Sigmoid colon (tissue), 7 donors: Measurements from ENCODE around the gene PLPPR1. TPM values are rescaled to one million over a fixed set of nuclear protein-coding genes. Genes with fewer than 3 reads are reported as not detected.

Experiments
- DNase-seq: peaks from one replicate; pipeline ENCODE4 v3.0.0-alpha.2; 2019
- H3K27ac ChIP-seq, 4 donors: fragments of 200-600 bp; sonication (generic); one replicate each; pipeline ENCODE4 v1.5.1; 2016 to 2019; ENCODE audit warnings: mild to moderate bottlenecking in 1 of 4
- H3K27me3 ChIP-seq, 3 donors: fragments of 200-600 bp; sonication (generic); one replicate each; pipeline ENCODE4 v1.5.1; 2019; ENCODE audit warnings: mild to moderate bottlenecking in 1 of 3
- H3K36me3 ChIP-seq, 4 donors: fragments of 200-600 bp; sonication (generic); one replicate each; pipeline ENCODE4 v1.5.1; 2016 to 2019
- H3K4me1 ChIP-seq, 4 donors: fragments of 200-600 bp; sonication (generic); one replicate each; pipeline ENCODE4 v1.5.1; 2017 to 2019
- H3K4me3 ChIP-seq, 4 donors: fragments of 200-600 bp; sonication (generic); one replicate each; pipeline ENCODE4 v1.5.1; 2017 to 2019; ENCODE audit warnings: mild to moderate bottlenecking in 2 of 4, moderate library complexity in 1 of 4
- H3K9me3 ChIP-seq, 4 donors: fragments of 200-600 bp in 3 of 4; sonication (generic) in 3 of 4; one replicate each; pipeline versions ENCODE4 v1.5.1 to v1.6.1; 2013 to 2019
- EP300 ChIP-seq, 4 donors: sonication (generic); formaldehyde crosslinking; IDR thresholded peaks; one replicate each; pipeline ENCODE4 v1.6.1; 2017; ENCODE audit warnings: antibody characterized with exemption in 4 of 4
- POLR2A ChIP-seq, 2 donors: fragments of 450-650 bp; IDR thresholded peaks; one replicate each; pipeline ENCODE4 v1.6.1; 2016; ENCODE audit warnings: antibody characterized with exemption in 2 of 2, mild to moderate bottlenecking in 2 of 2, moderate library complexity in 2 of 2
- POLR2AphosphoS5 ChIP-seq, 4 donors: sonication (generic); formaldehyde crosslinking; IDR thresholded peaks; one replicate each; pipeline ENCODE4 v1.6.1; 2017; ENCODE audit warnings: antibody characterized with exemption in 4 of 4
- WGBS, 2 donors: extraction: QIAGEN DNeasy Blood & Tissue Kit; methylation state at CpG; one replicate each; pipeline ENCODE4 v1.1.7; 2013; 5-methylcytosine and 5-hydroxymethylcytosine counted together
- intact Hi-C: fragments of 100-400 bp; cut with DNase I; formaldehyde crosslinking; loops from one replicate; pipeline ENCODE4 v1.15.1; 2023
- polyA plus RNA-seq, 3 donors: library from polyadenylated mRNA; stranded (reverse); fragments of 200-250 nt; gene quantifications; one replicate each; pipeline ENCODE4 v1.2.3, GENCODE V29; 2013
- total RNA-seq, 4 donors: library from RNA; depleted of rRNA; stranded (reverse); fragments of >200 nt; gene quantifications; one replicate each; pipeline ENCODE4 v1.1.0, GENCODE V29; 2016
- TF ChIP-seq, protein P1 (sequence below), 4 experiments: fragments of 450-650 bp in 3 of 4; fragments of 200-600 bp in 1 of 4; IDR thresholded peaks; one replicate each; pipeline ENCODE4 v1.5.1; 2016 to 2019; ENCODE audit warnings: antibody characterized with exemption in 4 of 4, mild to moderate bottlenecking in 3 of 4, moderate library complexity in 2 of 4
- donor health status: healthy with polysubstance abuse.
- donor health status: Bipolar disorder and iron deficiency.
- donor health status: healthy.

PLPPR1 gene
- total and polyA plus RNA-seq, 7 donors: 0.07 to 0.81 (median 0.38) TPM; not detected in 3

DNA sequence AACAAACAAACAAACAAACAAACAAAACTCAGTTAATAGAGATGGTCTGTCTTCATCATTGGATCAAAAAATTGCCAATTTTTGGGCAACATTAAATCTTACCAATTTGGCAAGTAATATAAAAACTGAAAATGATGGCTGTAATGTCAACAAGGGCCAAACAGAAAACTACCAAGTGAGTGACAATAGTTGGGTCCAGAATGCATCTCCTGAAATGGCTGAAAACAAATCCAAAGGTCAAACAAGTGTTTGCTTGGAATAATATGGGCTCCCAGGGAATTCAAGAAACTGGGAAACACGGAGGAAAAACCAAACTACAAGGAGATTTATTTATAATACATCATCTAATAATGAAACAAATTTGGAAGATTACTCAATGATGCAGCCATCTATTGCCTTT, 331.2 kb downstream of the PLPPR1 start:
- 81 to 91% methylated on average over 1 of the region's 1 CpG for WGBS, 2 donors
- intact Hi-C loops: no loop called here

DNA sequence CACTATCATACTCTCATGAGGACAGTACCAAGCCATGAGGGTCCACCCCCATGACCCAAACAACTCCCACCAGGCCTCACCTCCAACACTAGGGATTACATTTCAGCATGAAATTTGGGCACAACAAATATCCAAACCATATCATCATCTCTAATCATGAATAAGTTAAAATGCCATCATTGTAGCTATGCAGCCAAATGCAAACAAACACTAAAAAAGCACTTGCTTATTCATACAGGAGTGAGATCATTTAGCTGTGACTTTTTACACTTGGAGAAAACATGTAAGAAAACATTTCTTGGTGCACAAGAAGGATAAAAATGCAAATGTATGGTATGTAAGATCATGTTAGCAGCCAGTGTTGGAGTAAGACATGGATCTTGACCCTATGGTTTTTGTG, 332.1 kb downstream of the PLPPR1 start:
- Histone ChIP-seq H3K4me1 (no peaks in the 10 kb centered on the region), H3K36me3 (no peaks in the 10 kb centered on the region), H3K27ac (no peak overlapping the region), H3K9me3 (no peaks in the 10 kb centered on the region), H3K4me3 (no peak overlapping the region), H3K27me3 (no peaks in the 10 kb centered on the region)
- intact Hi-C loops: no loop called here
- TF ChIP-seq POLR2AphosphoS5 (IDR thresholded peaks at IDR 0.05): no peak
- no peak for TF ChIP-seq POLR2A (IDR thresholded peaks at IDR 0.05)
- TF ChIP-seq EP300 (IDR thresholded peaks at IDR 0.05): no peak
- TF ChIP-seq, protein P1, sequence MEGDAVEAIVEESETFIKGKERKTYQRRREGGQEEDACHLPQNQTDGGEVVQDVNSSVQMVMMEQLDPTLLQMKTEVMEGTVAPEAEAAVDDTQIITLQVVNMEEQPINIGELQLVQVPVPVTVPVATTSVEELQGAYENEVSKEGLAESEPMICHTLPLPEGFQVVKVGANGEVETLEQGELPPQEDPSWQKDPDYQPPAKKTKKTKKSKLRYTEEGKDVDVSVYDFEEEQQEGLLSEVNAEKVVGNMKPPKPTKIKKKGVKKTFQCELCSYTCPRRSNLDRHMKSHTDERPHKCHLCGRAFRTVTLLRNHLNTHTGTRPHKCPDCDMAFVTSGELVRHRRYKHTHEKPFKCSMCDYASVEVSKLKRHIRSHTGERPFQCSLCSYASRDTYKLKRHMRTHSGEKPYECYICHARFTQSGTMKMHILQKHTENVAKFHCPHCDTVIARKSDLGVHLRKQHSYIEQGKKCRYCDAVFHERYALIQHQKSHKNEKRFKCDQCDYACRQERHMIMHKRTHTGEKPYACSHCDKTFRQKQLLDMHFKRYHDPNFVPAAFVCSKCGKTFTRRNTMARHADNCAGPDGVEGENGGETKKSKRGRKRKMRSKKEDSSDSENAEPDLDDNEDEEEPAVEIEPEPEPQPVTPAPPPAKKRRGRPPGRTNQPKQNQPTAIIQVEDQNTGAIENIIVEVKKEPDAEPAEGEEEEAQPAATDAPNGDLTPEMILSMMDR (IDR thresholded peaks at IDR 0.05): no peak
- DNase-seq: no peak

More for the DNA sequence above, 331.2 kb downstream of the PLPPR1 start:
- no peak for DNase-seq
- Histone ChIP-seq H3K27ac (no peak overlapping the region), H3K36me3 (no peaks in the 10 kb centered on the region), H3K4me1 (no peaks in the 10 kb centered on the region), H3K27me3 (no peaks in the 10 kb centered on the region), H3K9me3 (no peaks in the 10 kb centered on the region), H3K4me3 (no peak overlapping the region)
- no peak for TF ChIP-seq EP300 (IDR thresholded peaks at IDR 0.05)
- TF ChIP-seq POLR2AphosphoS5 (IDR thresholded peaks at IDR 0.05): no peak
- TF ChIP-seq POLR2A (IDR thresholded peaks at IDR 0.05): no peak
- TF ChIP-seq, protein P1 (IDR thresholded peaks at IDR 0.05): no peak

DNA sequence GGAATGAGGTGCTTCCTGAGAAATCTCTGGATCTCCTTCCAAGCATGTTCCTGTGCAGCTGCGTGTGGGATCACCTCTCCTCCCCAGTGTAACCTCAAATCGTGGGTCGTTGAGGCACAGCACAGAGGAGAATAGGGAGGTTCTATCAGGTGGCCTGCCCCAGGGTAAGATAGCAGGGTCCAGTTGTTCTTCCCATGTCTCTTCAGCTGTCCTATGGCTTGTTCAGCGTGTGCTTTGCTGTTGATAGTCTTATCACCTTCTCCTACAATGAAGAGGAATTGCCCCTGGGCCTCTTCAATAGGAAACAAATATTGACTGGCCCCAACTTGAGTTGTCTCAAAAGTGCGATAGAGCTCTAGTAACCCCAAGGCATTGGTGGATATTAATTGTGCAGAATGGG, 333.9 kb downstream of the PLPPR1 start:
- no peaks in the 10 kb centered on the region for H3K36me3 ChIP-seq
- 85 to 88% methylated on average over 5 of the region's 5 CpGs for WGBS, 2 donors
- H3K4me1 ChIP-seq: no peaks in the 10 kb centered on the region
- H3K4me3 ChIP-seq: no peak overlapping the region
- intact Hi-C loops: no loop called here
- DNase-seq: no peak
- no peak overlapping the region for H3K27ac ChIP-seq
- no peaks in the 10 kb centered on the region for H3K27me3 ChIP-seq
- H3K9me3 ChIP-seq: no peaks in the 10 kb centered on the region
- no peak for TF ChIP-seq POLR2AphosphoS5 (IDR thresholded peaks at IDR 0.05)
- TF ChIP-seq POLR2A (IDR thresholded peaks at IDR 0.05): no peak
- no peak for TF ChIP-seq EP300 (IDR thresholded peaks at IDR 0.05)
- TF ChIP-seq, protein P1 (IDR thresholded peaks at IDR 0.05): no peak

DNA sequence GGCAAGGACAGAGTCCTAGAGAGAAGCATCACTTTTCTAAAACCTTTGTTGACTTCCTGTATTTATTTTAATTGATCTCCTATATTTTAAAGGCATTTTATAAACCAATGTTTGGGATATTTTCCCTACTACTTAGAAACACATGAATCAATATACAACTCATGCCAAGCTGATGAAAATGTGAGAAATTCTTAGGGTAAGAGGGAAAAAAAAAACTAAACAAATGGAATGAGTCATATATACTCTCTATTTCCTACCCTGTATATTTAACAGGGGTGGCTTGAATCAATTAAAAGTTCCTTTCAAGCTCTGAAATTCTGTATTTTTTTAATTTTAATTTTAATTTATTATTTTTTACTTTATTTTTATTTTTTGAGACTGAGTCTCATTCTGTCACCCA, 336.7 kb downstream of the PLPPR1 start:
- no peak for DNase-seq
- Histone ChIP-seq H3K9me3 (no peaks in the 10 kb centered on the region), H3K4me3 (no peak overlapping the region), H3K36me3 (no peaks in the 10 kb centered on the region), H3K27me3 (no peaks in the 10 kb centered on the region), H3K4me1 (no peaks in the 10 kb centered on the region), H3K27ac (no peak overlapping the region)
- intact Hi-C loops: no loop called here
- TF ChIP-seq POLR2AphosphoS5 (IDR thresholded peaks at IDR 0.05): no peak
- TF ChIP-seq POLR2A (IDR thresholded peaks at IDR 0.05): no peak
- TF ChIP-seq, protein P1 (IDR thresholded peaks at IDR 0.05): no peak
- no peak for TF ChIP-seq EP300 (IDR thresholded peaks at IDR 0.05)

DNA sequence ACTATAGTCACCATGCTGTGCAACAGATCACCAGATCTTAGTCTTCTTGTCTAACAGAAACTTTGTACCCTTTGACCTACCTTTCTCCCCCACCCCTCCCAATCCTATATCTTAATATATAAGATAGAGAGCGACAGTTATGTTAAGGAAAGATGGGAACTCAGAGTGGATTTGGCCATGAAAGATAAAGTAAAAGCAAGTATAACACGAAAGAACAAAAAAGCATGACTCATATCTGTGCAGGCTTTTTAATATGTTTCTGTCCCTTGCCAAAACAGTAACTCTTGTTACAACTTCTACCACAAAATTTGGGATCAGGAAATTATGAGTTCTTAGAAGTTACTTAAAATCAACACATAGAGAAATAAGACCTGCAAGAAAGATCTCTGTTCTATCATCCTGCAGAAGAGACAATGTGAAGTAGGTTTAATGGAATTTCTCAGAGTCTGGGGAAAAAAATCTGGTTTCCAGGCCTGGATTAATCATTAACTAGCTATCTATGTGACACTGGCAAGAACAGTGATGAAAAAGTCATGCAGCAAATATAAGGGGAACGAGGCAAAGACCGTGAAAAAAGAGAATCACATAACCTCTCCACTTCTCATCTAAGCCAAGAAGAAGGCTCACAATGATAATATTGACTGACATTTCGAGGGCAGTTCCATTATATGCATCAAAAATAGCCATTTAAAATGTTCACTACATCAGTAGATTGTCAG, 337.7 kb downstream of the PLPPR1 start:
- 29 to 50% methylated on average over 5 of the region's 5 CpGs for WGBS, 2 donors
- TF ChIP-seq POLR2AphosphoS5 (IDR thresholded peaks at IDR 0.05) (no peak), EP300 (IDR thresholded peaks at IDR 0.05) (no peak), POLR2A (IDR thresholded peaks at IDR 0.05) (no peak)
- TF ChIP-seq, protein P1 (IDR thresholded peaks at IDR 0.05): no peak

More for the DNA sequence above, 337.7 kb downstream of the PLPPR1 start:
- no peak for DNase-seq
- H3K4me3 ChIP-seq: no peak overlapping the region
- no peak overlapping the region for H3K27ac ChIP-seq
- no peaks in the 10 kb centered on the region for H3K27me3 ChIP-seq
- no peaks in the 10 kb centered on the region for H3K36me3 ChIP-seq
- intact Hi-C loops: no loop called here
- H3K4me1 ChIP-seq: no peaks in the 10 kb centered on the region
- H3K9me3 ChIP-seq: no peaks in the 10 kb centered on the region
